ENCODE measurements around the gene THADA. TPM values are rescaled to one million over a fixed set of nuclear protein-coding genes. Genes with fewer than 3 reads are reported as not detected.

THADA gene
- total RNA-seq, 3 donors from 2014 or later (not counting 1 experiment from before 2014, with no cell fraction given): 34.1 to 35.7 (median 35.3) TPM

DNA sequence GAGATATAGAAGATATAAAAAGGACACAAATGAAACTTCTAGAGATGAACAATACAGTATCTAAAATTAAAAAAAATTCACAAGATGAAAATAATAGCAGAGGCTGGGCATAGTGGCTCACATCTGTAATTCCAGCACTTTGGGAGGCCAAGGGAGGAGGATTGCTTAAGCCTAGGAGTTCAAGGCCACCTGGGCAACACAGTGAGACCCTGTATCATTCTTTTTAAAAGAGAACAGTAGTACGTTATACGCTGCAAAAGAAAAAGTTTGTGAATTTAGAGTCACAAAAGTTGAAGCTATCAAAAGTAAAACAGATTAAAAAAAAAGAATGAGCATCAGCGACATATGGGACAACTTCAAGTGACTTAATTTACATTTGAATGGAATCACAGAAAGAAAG lies 287.9 kb downstream of the THADA start:
- Mint-ChIP-seq H3K9me3 (no peaks in the 10 kb centered on the region), H3K36me3 (no peaks in the 10 kb centered on the region), H3K4me3 (no peak overlapping the region), H3K27me3 (ENCODE audit: low read depth in 2 of 2) (no peaks in the 10 kb centered on the region), H3K4me1 (peaks cover 0 to 6% of the 10 kb centered on the region in 2 donors), H3K27ac (no peak overlapping the region)
- DNase-seq (no peak), ATAC-seq (no peak)
- Histone ChIP-seq H3K27me3 (ENCODE audit: control insufficient read depth, insufficient read depth, low read length) (no peaks in the 10 kb centered on the region), H3K36me3 (ENCODE audit: control insufficient read depth, insufficient read depth, low read length) (peaks cover 2% of the 10 kb centered on the region), H3K4me1 (ENCODE audit: control insufficient read depth, insufficient read depth, low read length) (no peaks in the 10 kb centered on the region), H3K9me3 (ENCODE audit: control insufficient read depth, insufficient read depth, low read length) (no peaks in the 10 kb centered on the region), H3K27ac (ENCODE audit: low read length) (no peak overlapping the region), H3K4me3 (ENCODE audit: low read length) (no peak overlapping the region)
- intact Hi-C loops (cut with micrococcal nuclease): no loop called here
- WGBS (ENCODE audit: insufficient coverage): 98% methylated on average over 3 of the region's 3 CpGs
- TF ChIP-seq, protein P1, sequence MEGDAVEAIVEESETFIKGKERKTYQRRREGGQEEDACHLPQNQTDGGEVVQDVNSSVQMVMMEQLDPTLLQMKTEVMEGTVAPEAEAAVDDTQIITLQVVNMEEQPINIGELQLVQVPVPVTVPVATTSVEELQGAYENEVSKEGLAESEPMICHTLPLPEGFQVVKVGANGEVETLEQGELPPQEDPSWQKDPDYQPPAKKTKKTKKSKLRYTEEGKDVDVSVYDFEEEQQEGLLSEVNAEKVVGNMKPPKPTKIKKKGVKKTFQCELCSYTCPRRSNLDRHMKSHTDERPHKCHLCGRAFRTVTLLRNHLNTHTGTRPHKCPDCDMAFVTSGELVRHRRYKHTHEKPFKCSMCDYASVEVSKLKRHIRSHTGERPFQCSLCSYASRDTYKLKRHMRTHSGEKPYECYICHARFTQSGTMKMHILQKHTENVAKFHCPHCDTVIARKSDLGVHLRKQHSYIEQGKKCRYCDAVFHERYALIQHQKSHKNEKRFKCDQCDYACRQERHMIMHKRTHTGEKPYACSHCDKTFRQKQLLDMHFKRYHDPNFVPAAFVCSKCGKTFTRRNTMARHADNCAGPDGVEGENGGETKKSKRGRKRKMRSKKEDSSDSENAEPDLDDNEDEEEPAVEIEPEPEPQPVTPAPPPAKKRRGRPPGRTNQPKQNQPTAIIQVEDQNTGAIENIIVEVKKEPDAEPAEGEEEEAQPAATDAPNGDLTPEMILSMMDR (IDR thresholded peaks at IDR 0.05): no peak

DNA sequence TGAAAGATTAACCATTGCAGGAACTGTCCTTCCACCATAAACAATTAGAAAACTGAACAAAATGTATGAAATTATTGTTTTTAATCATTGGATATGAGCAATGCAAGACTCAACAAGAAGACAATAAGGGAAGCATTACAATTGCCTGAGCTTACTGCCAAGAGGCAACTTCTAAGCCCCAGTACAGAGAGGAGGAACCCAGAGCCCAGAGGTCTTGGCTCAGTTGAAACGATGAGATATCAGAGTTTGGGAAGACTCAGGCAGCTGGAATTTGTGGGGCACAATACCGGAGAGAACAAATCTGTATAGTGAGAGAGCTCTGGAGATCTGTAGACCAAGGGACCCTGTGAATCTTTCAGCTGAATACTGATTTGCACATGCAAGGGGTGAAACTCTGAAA lies 288.8 kb downstream of the THADA start:
- no peaks in the 10 kb centered on the region for H3K36me3 Mint-ChIP-seq
- peaks cover 0 to 6% of the 10 kb centered on the region in 2 donors for H3K4me1 Mint-ChIP-seq
- no peaks in the 10 kb centered on the region for H3K27me3 Mint-ChIP-seq (ENCODE audit: low read depth in 2 of 2)
- TF ChIP-seq, protein P1 (IDR thresholded peaks at IDR 0.05): no peak
- no peaks in the 10 kb centered on the region for H3K9me3 Mint-ChIP-seq
- H3K4me1 ChIP-seq (ENCODE audit: control insufficient read depth, insufficient read depth, low read length): no peaks in the 10 kb centered on the region
- H3K27me3 ChIP-seq (ENCODE audit: control insufficient read depth, insufficient read depth, low read length): no peaks in the 10 kb centered on the region
- H3K4me3 Mint-ChIP-seq: no peak overlapping the region
- no peak for ATAC-seq
- no peak overlapping the region for H3K4me3 ChIP-seq (ENCODE audit: low read length)
- DNase-seq: no peak
- intact Hi-C loops (cut with micrococcal nuclease): no loop called here
- H3K9me3 ChIP-seq (ENCODE audit: control insufficient read depth, insufficient read depth, low read length): no peaks in the 10 kb centered on the region
- no peak overlapping the region for H3K27ac ChIP-seq (ENCODE audit: low read length)
- WGBS (ENCODE audit: insufficient coverage): 98% methylated on average over 2 of the region's 2 CpGs
- H3K27ac Mint-ChIP-seq: no peak overlapping the region
- H3K36me3 ChIP-seq (ENCODE audit: control insufficient read depth, insufficient read depth, low read length): peaks cover 2% of the 10 kb centered on the region

DNA sequence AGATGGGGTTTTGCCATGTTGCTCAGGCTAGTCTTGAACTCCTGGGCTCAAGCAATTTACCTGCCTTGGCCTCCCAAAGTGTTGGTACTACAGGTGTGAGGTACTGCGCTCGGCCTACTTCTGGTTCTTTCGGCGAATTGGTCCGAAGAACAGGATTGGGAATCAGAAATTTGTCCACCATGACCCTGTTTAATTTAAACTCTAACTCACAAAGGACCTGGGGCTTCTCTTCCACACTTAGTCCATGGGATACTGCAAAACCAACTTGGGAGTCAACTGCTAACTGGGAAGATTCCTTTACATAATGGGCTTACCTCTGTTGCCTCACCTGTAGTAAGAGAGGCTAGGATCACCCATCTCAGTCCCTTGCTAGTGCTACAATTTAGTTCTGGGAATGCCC lies 289.6 kb downstream of the THADA start:
- H3K4me1 ChIP-seq (ENCODE audit: control insufficient read depth, insufficient read depth, low read length): no peaks in the 10 kb centered on the region
- intact Hi-C loops (cut with micrococcal nuclease): no loop called here
- WGBS (ENCODE audit: insufficient coverage): 95% methylated on average over 5 of the region's 5 CpGs
- no peak overlapping the region for H3K4me3 ChIP-seq (ENCODE audit: low read length)
- TF ChIP-seq, protein P1 (IDR thresholded peaks at IDR 0.05): no peak
- no peak for DNase-seq
- H3K27me3 Mint-ChIP-seq (ENCODE audit: low read depth in 2 of 2): no peaks in the 10 kb centered on the region
- H3K4me3 Mint-ChIP-seq: no peak overlapping the region
- no peaks in the 10 kb centered on the region for H3K27me3 ChIP-seq (ENCODE audit: control insufficient read depth, insufficient read depth, low read length)
- peaks cover 0 to 6% of the 10 kb centered on the region in 2 donors for H3K4me1 Mint-ChIP-seq
- H3K27ac ChIP-seq (ENCODE audit: low read length): no peak overlapping the region
- H3K9me3 ChIP-seq (ENCODE audit: control insufficient read depth, insufficient read depth, low read length): no peaks in the 10 kb centered on the region
- H3K9me3 Mint-ChIP-seq: no peaks in the 10 kb centered on the region
- no peak overlapping the region for H3K27ac Mint-ChIP-seq
- H3K36me3 Mint-ChIP-seq: no peaks in the 10 kb centered on the region
- ATAC-seq: no peak
- peaks cover 2% of the 10 kb centered on the region for H3K36me3 ChIP-seq (ENCODE audit: control insufficient read depth, insufficient read depth, low read length)

DNA sequence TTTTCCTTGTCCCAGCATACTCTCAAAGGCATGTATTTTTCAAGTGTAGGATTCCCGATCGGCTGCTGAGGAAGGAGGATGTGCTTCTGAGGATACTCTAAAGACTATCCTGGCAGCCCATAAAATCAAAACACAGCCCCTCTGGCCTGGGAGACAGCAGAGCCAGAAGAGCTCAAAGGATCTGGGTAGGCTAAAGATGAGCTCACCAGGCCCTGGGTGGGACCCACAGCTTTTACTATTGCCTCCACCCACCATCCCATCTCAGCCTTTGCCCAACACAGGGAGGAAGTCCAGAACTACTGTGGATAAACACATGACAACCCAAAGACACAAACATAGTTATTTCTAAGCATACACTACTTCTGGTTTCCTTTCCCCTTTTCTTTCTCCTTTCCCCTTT lies 290.3 kb downstream of the THADA start:
- TF ChIP-seq, protein P1 (IDR thresholded peaks at IDR 0.05): no peak
- ATAC-seq: no peak
- Mint-ChIP-seq H3K27me3 (ENCODE audit: low read depth in 2 of 2) (no peaks in the 10 kb centered on the region), H3K36me3 (no peaks in the 10 kb centered on the region), H3K4me3 (no peak overlapping the region), H3K9me3 (no peaks in the 10 kb centered on the region), H3K27ac (no peak overlapping the region), H3K4me1 (peaks cover 0 to 6% of the 10 kb centered on the region in 2 donors)
- no peak overlapping the region for H3K4me3 ChIP-seq (ENCODE audit: low read length)
- intact Hi-C loops (cut with micrococcal nuclease): no loop called here
- no peaks in the 10 kb centered on the region for H3K4me1 ChIP-seq (ENCODE audit: control insufficient read depth, insufficient read depth, low read length)
- H3K36me3 ChIP-seq (ENCODE audit: control insufficient read depth, insufficient read depth, low read length): peaks cover 2% of the 10 kb centered on the region
- DNase-seq: no peak
- H3K27me3 ChIP-seq (ENCODE audit: control insufficient read depth, insufficient read depth, low read length): no peaks in the 10 kb centered on the region
- peak overlapping the region; percentile 61 for H3K27ac ChIP-seq (ENCODE audit: low read length)
- WGBS (ENCODE audit: insufficient coverage): no CpG with 5 or more reads among the region's 2 CpGs
- no peaks in the 10 kb centered on the region for H3K9me3 ChIP-seq (ENCODE audit: control insufficient read depth, insufficient read depth, low read length)

Measured in natural killer cell (primary cell).